DMS153 (cell line): ENCODE data around the gene AXL.
"Not testable (repeated sequence)": the region's sequence is repeated elsewhere in the genome, so short reads cannot be mapped to it uniquely, and the experiment has no call there.

Experiments used
- DNase-seq: peaks from one replicate; lab custom pipeline; 2025; lab: John Stamatoyannopoulos, UW

Gene AXL

DNA sequence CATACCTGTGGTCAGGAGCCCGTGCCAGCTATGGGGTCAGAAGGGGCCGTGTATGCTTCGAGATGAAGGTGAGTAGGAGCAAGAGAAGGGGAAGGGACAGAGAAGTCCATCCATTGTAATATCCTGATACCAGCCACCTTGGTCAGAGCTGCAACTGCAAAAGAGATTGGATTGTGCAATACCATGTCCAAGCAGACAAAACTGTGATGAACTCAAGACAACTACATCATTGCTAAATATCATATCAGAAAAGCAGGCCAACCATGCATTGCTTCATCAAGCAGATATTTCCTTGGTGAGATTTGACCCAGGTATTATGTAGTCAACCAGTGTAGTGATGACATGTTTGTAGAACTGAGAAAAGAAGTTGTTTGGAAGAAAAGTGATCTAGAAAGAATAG lies 57.2 kb downstream of the AXL start:
- DNase-seq = no peak

DNA sequence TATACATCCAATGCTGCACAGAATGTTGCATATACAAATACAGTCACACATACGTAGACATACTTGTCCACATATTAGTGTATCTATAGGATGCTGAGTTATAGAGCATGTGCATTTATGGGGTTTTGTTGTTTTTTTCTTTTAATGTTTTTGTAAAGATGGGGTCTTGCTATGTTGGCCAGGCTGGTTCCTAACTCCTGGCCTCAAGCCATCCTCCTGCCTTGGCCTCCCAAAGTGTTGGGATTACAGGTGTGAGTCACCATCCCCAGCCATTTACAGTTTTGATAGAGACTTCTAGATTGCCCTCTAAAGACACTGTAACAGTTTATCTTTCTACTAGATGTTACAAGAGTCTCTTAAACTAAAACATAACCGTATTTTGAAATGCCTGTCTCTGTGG lies 59.5 kb downstream of the AXL start:
- DNase-seq = no peak

DNA sequence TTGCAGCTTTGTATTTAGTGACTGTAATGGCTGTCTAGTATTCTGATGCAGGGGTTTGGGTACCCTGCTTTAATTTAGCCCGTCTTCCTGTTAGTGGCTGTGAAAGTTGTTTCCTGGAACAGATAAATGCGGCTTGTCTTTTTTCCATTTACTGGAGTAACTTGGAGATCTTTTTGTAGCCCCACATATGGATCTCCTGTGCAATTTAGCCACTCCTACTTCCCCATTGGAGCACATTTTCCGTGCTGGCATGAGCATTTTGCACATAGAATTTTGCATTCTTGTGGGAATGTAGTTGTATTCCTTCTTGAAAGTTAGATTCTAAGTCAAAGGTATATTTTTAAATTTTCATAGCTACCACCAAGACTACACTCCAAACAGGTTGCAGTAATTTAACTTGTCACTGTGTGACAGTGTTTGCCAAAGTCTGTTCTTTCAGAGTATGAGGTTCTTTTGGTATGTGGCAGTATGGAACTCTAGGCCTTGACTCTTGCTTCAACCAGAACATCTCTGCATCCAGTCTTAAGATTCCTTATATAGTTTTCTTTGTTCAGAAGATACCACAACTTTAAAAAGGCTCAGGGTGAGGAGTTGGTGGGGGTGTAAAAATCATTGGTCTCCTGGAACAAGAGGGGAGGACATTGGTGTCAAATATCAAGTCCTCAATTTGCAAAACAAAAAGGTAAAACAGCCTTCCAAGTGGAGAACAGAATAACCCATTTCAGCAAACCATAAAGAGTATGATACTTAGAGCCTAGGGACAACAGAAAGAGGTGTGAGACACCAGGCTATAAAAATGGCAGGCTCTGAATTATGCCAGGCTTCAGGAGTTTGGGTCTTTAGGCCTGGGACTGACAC lies 69.9 kb downstream of the AXL start:
- DNase-seq = no peak

DNA sequence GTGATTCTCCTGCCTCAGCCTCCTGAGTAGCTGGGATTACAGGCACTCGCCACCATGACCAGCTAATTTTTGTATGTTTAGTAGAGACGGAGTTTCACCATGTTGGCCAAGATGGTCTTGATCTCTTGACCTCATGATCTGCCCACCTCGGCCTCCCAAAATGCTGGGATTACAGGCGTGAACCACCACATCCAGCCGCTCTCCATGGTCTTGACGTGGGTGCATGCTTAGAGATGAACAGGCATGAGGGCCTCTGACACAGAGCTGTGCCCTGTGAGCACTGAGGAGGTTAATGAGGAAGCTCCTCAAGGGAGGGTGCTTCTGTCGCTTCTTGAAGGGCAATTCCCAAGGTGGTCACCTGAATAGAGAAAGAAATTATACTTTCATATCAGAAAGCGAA lies 70.8 kb downstream of the AXL start:
- not testable (repeated sequence) for DNase-seq

DNA sequence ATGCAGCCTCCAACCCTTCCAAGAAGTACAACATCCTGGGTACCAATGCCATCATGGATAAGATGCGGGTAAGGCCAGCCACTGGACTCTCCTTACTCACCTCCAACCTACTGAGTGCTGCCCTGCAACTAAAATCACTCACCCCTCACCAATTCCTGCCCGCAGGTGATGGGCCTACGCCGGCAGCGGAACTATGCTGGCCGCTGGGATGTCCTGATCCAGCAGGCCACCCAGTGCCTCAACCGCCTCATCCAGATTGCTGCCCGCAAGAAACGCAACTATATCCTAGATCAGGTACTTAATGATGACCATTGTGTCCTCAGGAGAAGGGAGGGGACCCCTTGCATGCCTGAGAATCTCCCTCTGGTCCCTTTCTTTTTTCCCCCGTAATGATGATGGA lies 75.4 kb downstream of the AXL start:
- no peak for DNase-seq

DNA sequence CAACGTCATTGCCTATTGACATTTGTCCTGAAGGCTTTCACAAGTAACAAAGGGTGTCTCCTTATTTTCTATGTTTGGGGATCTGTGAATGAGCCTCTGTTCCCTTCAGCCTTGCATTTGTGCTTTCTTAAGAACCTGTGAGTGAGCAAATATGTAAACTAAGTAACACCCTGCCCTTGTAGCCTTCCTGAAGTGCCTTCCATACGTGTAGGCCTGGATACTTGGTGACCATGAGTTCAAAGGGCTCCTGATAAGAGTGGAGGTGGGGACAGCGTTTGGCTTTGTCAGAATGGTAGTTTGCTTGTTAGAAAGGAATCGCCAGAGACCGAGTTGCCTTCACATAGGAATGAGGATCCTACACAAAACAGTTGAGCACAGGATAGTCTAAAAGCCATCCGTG lies 76.5 kb downstream of the AXL start:
- DNase-seq = no peak

DNA sequence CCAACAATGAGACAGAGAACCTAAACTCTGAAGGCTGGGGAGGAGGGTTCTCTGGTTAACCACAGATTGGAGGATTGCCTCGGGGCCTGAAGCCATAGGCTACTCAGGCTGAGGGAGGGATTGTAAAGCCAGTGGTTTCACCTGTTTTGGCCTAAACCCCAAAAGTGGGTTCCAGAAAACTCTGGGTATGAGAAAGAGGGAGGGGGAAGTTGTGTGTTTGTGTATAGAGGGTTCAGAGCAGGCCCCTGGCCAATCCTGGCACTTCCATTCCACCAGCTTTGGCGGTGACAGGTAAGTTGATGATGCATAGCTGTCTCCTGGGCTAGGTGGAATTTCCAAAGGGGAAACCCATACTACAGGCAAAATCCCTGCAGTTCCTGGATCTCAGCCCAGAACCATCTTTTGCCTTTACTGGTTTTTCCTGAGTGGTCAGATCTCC lies 77.4 kb downstream of the AXL start:
- no peak for DNase-seq

DNA sequence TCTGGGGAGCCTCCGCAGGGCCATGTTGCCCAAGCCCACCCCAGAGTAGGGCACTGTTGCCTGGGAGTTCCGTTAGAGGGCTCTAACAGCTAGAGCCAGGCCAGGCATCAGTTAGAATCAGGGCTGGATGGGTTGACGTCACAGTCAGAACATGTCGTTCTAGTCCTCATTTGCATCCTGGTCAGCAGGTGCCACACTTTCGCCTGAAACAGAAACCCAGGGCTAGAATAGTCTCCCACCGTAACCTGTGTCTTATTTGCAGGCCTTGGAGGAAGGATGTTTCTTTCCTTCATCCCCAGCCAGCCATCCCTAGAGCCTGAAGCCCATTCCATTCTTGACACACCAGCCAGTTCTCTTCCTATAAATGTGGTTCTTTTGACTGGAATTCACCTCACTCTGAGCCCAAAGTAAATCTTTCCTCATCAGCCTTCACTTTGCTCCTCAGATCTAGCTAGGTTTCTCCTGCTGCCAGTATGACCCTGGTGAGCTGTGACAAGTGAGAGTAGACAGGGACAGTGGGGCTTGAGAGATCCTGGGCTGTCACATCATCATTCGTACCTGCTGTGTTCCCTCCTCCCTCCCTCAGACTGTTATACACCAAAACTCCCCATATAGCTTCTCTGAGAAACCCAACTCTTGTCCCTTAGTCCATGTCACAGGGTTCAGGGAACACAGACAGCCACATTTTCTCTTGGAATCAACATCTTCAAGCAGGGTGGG lies 78.8 kb downstream of the AXL start:
- DNase-seq = no peak

DNA sequence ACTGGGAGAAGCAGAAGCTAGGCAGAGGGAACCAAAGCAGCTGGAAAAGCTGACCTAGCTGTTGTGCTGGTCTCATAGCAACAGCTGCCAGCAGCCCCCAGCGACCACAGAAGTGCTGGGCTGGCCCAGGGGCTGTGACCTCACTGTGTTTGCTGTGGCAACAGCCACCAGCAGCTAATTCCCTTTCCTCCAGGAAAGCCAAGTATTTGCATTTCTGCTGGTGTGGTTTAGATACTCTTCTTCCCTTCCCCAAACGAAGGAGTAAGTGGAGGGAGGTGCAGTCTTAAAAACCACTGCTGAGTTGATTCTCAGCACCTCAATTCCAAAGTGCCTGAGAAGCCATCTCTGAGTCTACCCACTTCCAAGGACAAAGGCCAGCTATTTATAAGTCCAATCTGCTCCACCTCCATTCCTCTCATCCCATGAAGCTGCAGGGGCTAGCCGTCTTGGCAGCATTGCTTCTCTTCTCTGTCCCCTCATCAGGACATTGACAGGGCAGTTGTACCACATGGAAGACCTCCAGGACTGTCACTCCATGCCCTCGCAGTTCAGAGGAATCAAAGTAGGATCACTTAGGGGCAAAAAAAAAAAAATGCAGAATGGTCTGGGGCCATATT lies 79.4 kb downstream of the AXL start:
- peak; percentile 9 for DNase-seq

DNA sequence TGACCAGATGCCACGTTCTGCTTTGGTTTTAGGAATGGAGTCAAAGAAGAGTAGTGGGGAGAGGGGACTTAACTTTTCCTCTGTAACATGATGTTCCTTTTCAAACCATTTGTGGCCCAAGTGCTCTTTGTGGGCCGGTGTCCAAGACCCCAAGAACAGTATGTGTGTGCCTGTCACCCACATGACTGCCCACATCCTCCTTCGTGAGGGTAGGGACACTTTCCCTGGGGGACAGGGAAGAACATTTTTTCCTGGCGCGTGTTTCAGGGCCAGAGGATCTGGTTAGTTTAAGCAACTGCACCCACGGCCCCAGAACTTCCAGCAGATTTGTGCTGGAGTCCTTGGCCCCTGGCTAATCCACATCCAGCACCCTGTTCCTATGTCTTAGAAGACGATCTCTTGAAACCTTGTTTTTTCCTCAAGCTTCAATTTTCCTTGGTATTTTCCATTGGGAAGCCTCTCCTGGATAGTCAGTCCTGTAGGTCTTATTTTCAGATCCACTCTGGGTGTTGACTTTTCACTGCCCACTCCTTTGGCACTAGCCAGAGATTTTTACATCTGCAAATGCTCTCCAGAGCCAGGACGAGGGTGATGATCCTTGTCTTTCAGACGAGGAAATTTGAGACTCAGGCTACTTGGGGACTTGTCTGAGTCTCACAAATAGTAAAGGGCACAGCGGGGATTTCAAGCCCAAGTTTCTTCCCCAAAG lies 80.2 kb downstream of the AXL start:
- no peak for DNase-seq

DNA sequence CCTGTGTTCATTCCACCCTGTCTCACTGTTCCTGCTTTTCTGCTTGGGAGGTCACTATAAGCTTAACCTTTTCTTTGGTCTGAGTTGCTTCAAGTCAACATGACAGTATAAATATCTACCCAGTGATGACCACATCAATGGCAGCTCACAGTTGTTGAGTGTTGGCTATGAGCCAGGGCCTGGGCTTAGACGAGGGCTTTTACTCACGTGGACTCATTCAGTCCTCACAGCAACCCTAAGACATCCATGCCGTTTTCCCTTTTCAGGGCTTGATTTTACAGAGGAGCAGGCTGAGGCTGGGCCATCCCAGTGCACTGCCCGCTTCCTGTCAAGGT lies 80.7 kb downstream of the AXL start:
- DNase-seq = no peak

DNA sequence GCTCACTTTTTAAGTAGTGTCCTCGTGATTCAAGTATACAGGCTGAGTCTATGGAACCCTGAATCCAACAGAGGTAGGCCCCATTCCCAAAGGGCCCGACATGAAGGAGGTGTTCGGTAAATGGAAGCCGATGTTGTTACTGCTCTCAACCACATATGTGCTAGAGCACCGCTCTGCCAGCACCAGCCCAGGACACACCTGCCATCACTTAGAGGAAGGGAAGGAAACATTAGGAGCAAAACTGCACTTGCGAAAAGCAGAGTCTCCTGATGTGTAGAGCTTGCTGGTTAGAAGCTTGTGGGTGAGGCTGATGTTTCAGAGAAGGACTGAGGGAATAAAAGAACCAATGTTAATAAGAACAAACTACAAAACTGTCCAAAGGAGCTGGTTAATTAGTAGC lies 81.5 kb downstream of the AXL start:
- no peak for DNase-seq

DNA sequence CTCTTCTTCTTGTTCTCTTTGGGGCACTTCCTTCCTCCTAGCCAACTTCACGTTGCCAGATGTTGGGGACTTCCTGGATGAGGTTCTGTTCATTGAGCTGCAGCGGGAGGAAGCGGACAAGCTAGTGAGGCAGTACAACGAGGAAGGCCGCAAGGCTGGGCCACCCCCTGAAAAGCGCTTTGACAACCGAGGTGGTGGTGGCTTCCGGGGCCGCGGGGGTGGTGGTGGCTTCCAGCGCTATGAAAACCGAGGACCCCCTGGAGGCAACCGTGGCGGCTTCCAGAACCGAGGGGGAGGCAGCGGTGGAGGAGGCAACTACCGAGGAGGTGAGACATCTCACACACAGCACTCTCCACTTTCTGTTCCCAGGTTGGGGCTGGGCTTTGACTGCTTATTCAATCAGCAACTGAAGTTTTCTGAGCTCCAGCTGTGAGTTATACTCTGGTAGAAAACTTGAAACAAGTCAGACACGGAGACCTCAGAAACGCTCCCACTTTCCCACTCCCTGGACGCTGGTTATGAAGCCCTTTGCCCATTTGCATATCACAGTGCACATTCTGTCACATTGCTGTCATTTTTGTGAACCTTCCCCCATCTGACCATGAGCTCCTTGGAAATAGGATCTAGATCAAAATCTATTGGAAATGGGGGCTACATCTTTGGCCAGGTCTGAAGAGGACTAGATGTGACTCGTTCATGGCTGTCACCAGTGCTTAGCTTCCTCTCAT lies 83.8 kb downstream of the AXL start:
- DNase-seq = no peak

DNA sequence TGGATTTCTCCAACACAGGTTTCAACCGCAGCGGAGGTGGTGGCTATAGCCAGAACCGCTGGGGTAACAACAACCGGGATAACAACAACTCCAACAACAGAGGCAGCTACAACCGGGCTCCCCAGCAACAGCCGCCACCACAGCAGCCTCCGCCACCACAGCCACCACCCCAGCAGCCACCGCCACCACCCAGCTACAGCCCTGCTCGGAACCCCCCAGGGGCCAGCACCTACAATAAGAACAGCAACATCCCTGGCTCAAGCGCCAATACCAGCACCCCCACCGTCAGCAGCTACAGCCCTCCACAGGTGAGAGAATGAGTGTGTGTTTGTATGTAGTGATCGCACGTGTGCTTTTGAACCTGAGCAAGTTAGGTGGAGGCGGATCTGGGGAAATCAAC lies 84.9 kb downstream of the AXL start:
- no peak for DNase-seq

DNA sequence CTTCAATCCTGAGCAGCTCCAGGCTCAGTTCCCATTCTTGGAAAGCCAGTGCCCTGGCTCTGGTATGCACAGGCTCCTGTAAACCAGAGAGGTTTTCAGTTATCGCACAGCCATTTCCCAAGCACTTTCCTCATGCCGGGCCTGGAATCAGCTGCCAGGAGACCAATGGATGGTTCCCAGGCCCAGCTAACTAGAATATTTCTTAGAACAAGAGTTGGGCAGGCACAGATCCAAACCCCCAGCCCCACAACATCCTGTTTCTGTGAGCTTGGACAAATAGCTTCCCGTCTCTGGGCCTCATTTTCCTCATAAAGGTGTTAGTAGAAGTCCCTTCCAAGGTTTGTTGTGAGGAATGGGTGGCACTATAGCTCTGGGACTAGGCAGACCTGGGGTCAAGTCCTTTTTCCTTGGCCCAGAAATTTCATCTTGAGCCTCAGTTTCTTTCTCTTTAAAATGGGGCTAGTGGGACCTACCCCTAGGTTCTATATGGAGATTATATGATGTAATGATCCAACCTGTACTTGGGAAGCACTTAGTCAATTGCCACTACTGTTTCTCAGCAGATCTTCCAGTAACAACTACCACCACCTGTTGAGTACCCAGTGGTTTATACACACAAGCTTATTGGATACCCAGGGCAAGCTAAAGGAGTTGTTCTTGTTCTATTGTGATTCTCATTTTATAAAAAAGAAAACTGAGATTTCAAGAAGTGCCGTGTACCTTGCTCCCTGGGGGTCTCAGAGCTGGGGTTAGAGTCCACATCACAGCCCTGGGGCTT lies 85.9 kb downstream of the AXL start:
- DNase-seq = no peak

DNA sequence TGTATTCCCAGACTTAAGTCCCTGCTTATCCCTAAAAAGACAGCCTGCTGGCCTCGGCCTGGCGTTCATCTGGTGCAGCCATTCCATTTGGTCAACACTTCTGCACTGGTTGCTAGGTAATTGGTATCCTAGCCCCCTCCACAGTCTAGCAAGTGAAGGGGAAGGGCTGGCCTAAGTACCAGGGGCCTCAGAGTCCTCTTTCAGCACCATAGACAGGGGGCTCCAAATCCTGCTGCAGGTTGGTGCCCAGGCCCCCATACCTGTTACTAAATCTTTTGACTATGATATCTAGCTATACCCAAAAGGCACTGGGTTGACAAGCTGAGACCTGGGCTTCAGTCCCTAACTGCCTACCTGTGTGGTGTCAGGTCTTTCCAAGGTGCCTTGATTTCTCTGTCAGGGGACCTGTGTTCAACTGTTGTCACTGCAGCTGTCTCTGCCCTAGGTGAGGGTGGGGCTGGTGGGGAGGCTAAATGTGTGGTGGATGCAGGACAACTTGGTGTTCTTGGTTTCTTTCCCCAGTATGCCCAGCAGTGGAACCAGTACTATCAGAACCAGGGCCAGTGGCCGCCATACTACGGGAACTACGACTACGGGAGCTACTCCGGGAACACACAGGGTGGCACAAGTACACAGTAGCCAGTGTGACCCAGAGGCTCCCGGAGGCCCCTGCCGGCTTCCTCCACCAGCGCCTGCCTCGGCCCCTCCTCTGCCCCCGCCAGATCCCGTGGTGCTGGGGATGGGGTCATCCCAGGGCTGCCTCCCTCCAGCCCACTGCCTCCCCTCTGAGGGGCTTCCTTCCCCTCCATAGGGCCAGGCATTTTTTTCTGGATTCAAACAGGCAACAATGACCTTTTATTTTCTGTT lies 87.1 kb downstream of the AXL start:
- DNase-seq = no peak

DNA sequence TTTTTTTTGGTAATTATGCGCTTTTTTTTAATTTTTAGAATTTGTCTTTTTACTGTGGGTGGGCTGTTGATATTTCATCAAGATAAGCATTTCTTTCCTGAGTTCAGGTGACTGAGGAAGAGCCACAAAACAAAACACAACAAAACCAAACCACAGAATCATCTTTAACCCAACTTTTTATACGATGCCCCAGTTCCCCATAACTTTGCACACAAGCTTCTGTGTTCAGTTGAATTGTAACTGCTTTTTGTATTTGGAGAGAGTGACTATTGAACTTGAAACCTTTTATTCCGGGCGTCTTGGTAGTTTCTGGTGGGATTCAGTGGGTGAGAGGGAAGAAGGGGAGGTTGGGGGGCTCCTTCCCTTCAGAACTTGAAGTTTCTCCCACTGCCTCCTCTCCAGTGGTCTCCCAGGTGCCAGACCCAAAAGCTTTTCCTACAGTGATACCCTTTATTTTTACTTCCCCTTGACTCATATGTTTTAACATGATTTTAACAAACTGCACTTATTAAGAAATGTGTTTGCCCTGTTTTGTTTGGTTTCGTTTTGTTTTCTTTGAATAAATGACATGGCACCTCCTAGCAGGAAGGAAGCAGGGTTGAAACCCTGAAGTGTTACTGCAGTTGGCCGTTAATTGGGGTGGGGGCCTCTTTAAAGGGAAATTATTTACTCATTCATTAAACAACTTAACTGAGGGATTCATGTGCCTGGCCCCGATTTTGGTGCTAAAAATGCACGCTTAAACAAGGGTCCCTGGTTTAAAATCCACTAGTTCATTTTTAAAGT lies 88.3 kb downstream of the AXL start:
- DNase-seq = no peak

DNA sequence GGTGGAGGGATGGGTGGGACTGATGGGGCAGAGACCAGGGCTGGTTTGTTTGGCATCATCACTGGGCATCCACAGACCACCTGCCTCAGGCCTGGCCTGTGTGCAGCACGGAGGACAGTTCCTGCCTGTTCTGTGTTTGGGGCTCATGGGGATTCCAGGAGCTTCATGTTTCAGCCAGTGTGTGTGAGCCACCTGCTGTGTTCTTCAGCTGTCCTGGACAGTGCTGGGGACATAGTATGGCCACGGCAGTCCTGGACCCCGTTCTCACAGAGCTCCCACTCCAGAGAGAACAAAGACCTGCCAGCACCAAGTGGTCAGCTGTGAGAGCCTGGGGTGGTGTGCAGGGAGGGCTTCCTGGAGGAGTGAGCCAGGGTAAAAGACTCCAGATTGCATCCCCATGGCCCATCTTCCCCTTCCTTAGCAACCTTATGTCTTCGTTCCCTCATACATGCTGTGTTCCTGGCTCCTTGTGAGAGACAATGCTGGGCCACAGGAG lies 89.0 kb downstream of the AXL start:
- no peak for DNase-seq
